PC-3 (cell line): ENCODE measurements around the gene CREBBP. TPM values are rescaled to one million over a fixed set of nuclear protein-coding genes. Genes with fewer than 3 reads are reported as not detected.

Source experiments
- ATAC-seq: fragments of 200-7000 bp; cut with Tn5 transposase; 2 replicates; pipeline ENCODE4 v1.9.1; 2020; ENCODE audit warnings: mild to moderate bottlenecking, moderate library complexity
- BruUV-seq: library from RNA; stranded (reverse); fragments of 400-500 nt; replicated peaks from 2 replicates; lab custom pipeline; 2021; lab: Mats Ljungman, UMichigan
- CTCF ChIA-PET: fragments of 300-600 bp; sonication (Branson Sonifier 250); formaldehyde crosslinking; loops from one replicate; lab custom pipeline; 2022; ENCODE audit warnings: antibody characterized with exemption; lab: Charles Lee
- POLR2A ChIA-PET: fragments of 300-600 bp; sonication (Branson Sonifier 250); formaldehyde crosslinking; loops from one replicate; lab custom pipeline; 2022; ENCODE audit warnings: antibody characterized with exemption; ENCODE audit not compliant: unreplicated experiment; lab: Charles Lee
- DNase-seq: peaks from one replicate; pipeline ENCODE4 v3.0.0-alpha.2; 2015
- H2AFZ ChIP-seq: fragments of 300-600 bp; sonication (generic); 2 replicates; pipeline ENCODE4 v1.6.0; 2016; ENCODE audit warnings: antibody characterized with exemption, low read length
- H3F3A ChIP-seq: fragments of 300-600 bp; sonication (generic); one replicate; pipeline ENCODE4 v1.6.0; 2017; ENCODE audit warnings: antibody characterized with exemption, low read length, control low read depth, mild to moderate bottlenecking; ENCODE audit not compliant: unreplicated experiment
- H3K27ac ChIP-seq: fragments of 300-600 bp; sonication (generic); 2 replicates; pipeline ENCODE4 v1.5.1; 2016; ENCODE audit warnings: mild to moderate bottlenecking, low read length
- H3K27me3 ChIP-seq: fragments of 300-600 bp; sonication (generic); 2 replicates; pipeline ENCODE4 v1.6.1; 2016; ENCODE audit warnings: low read length, mixed read lengths
- H3K36me3 ChIP-seq: fragments of 300-600 bp; sonication (generic); 2 replicates; pipeline ENCODE4 v1.6.1; 2016; ENCODE audit warnings: low read depth, mixed run types, low read length, mixed read lengths
- H3K4me1 ChIP-seq: fragments of 300-600 bp; sonication (generic); 2 replicates; pipeline ENCODE4 v1.5.1; 2016; ENCODE audit warnings: low read length; ENCODE audit not compliant: insufficient read depth
- H3K4me2 ChIP-seq: fragments of 300-600 bp; sonication (generic); 2 replicates; pipeline ENCODE4 v1.6.0; 2016; ENCODE audit warnings: low read length
- H3K4me3 ChIP-seq: fragments of 300-600 bp; sonication (generic); 2 replicates; pipeline ENCODE4 v1.5.1; 2016; ENCODE audit warnings: mild to moderate bottlenecking, low read length, mixed read lengths
- H3K79me2 ChIP-seq: fragments of 300-600 bp; sonication (generic); 2 replicates; pipeline ENCODE4 v1.6.1; 2017; ENCODE audit warnings: low read length, mixed read lengths
- H3K9ac ChIP-seq: fragments of 300-600 bp; sonication (generic); 2 replicates; pipeline ENCODE4 v1.6.0; 2016; ENCODE audit warnings: mild to moderate bottlenecking, low read length
- H3K9me2 ChIP-seq: fragments of 300-600 bp; sonication (generic); replicated peaks from 2 replicates; pipeline ENCODE4 v1.6.1; 2016; ENCODE audit warnings: mixed run types, low read length, mixed read lengths
- H3K9me3 ChIP-seq: fragments of 300-600 bp; sonication (generic); 2 replicates; pipeline ENCODE4 v1.6.1; 2016; ENCODE audit warnings: low read length, mixed read lengths
- H4K20me1 ChIP-seq: fragments of 300-600 bp; sonication (generic); 2 replicates; pipeline ENCODE4 v1.6.1; 2016; ENCODE audit warnings: low read length, mixed read lengths
- CTCF ChIP-seq: fragments of 300-600 bp; sonication (generic); conservative IDR thresholded peaks from 2 replicates; pipeline ENCODE4 v1.5.1; 2017; ENCODE audit warnings: antibody characterized with exemption, low read depth, mild to moderate bottlenecking, low read length
- EZH2 ChIP-seq: fragments of 300-600 bp; sonication (generic); IDR thresholded peaks from one replicate; pipeline ENCODE4 v1.6.1; 2017; ENCODE audit warnings: antibody characterized with exemption, mild to moderate bottlenecking, low read length; ENCODE audit not compliant: unreplicated experiment
- EZH2phosphoT487 ChIP-seq: fragments of 300-600 bp; sonication (generic); IDR thresholded peaks from 2 replicates; pipeline ENCODE4 v1.6.1; 2018; ENCODE audit warnings: mild to moderate bottlenecking, antibody characterized with exemption, low read length, borderline replicate concordance
- intact Hi-C: fragments of 100-400 bp; cut with micrococcal nuclease; formaldehyde crosslinking; loops from 2 replicates; pipeline ENCODE4 v1.9.0; 2023
- total RNA-seq: library from RNA; depleted of rRNA; stranded (reverse); fragments of >200 nt; gene quantifications from 2 replicates; pipeline ENCODE4 v1.2.3, GENCODE V29; 2014

Gene CREBBP
- total RNA-seq, 1 experiment from 2014 or later = 21.9 TPM

GRCh38 chr16:3728424-3729160 is 151.9 kb downstream of the CREBBP start:
- ATAC-seq = no peak
- no peak overlapping the region for H3K9ac ChIP-seq
- TF ChIP-seq EZH2 (no peak), EZH2phosphoT487 (no peak), CTCF (no peak)
- CTCF ChIA-PET = no interaction called here
- no peaks in the 10 kb centered on the region for H3K27me3 ChIP-seq
- BruUV-seq = no TSS peak
- no peaks in the 10 kb centered on the region for H4K20me1 ChIP-seq
- H2AFZ ChIP-seq = no peak overlapping the region
- H3K79me2 ChIP-seq = no peaks in the 10 kb centered on the region
- no peak for DNase-seq
- POLR2A ChIA-PET = no interaction called here
- H3K9me3 ChIP-seq = no peaks in the 10 kb centered on the region
- H3F3A ChIP-seq = no peaks in the 10 kb centered on the region
- H3K27ac ChIP-seq = no peak overlapping the region
- H3K4me3 ChIP-seq = no peak overlapping the region
- no peaks in the 10 kb centered on the region for H3K4me1 ChIP-seq
- no peak overlapping the region for H3K4me2 ChIP-seq
- peaks cover 5% of the 10 kb centered on the region; the same call in 1 of the 2 replicates for H3K36me3 ChIP-seq
- intact Hi-C loops = no loop called here
- no peaks in the 10 kb centered on the region for H3K9me2 ChIP-seq

- Histone ChIP-seq H3K4me2 (no peak overlapping the region), H3K27ac (no peak overlapping the region), H3K79me2 (no peaks in the 10 kb centered on the region), H2AFZ (no peak overlapping the region), H3F3A (no peaks in the 10 kb centered on the region), H3K9ac (no peak overlapping the region), H3K9me2 (no peaks in the 10 kb centered on the region), H3K27me3 (no peaks in the 10 kb centered on the region), H3K4me1 (no peaks in the 10 kb centered on the region), H4K20me1 (no peaks in the 10 kb centered on the region), H3K9me3 (no peaks in the 10 kb centered on the region), H3K36me3 (peaks cover 5% of the 10 kb centered on the region; the same call in 1 of the 2 replicates), H3K4me3 (no peak overlapping the region)
- intact Hi-C loops = no loop called here
- ChIA-PET CTCF (no interaction called here), POLR2A (no interaction called here)
- BruUV-seq = no TSS peak
- ATAC-seq (no peak), DNase-seq (no peak)
- TF ChIP-seq EZH2 = no peak
Measured at GRCh38 chr16:3727806-3728381, 152.6 kb downstream of the CREBBP start.

GRCh38 chr16:3726021-3726687 is 154.4 kb downstream of the CREBBP start:
- H3K79me2 ChIP-seq = no peaks in the 10 kb centered on the region
- no peak for ATAC-seq

More at GRCh38 chr16:3726021-3726687, 154.4 kb downstream of the CREBBP start:
- Histone ChIP-seq H3K36me3 (peaks cover 3% of the 10 kb centered on the region; the same call in 1 of the 2 replicates), H3K4me3 (no peak overlapping the region), H3K27me3 (no peaks in the 10 kb centered on the region), H3K27ac (no peak overlapping the region), H3K9me2 (no peaks in the 10 kb centered on the region), H4K20me1 (no peaks in the 10 kb centered on the region), H3F3A (no peaks in the 10 kb centered on the region), H3K9ac (no peak overlapping the region), H2AFZ (no peak overlapping the region), H3K4me1 (no peaks in the 10 kb centered on the region), H3K4me2 (no peak overlapping the region), H3K9me3 (no peaks in the 10 kb centered on the region)
- intact Hi-C loops = no loop called here
- no peak for DNase-seq
- no TSS peak for BruUV-seq
- ChIA-PET POLR2A (no interaction called here), CTCF (no interaction called here)
- TF ChIP-seq CTCF (no peak), EZH2phosphoT487 (no peak), EZH2 (no peak)
